ENCODE measurements around the gene CTBP2. TPM values are rescaled to one million over a fixed set of nuclear protein-coding genes. Genes with fewer than 3 reads are reported as not detected.

Gene CTBP2
- polyA plus RNA-seq, 1 experiment, result 72.9 TPM

DNA sequence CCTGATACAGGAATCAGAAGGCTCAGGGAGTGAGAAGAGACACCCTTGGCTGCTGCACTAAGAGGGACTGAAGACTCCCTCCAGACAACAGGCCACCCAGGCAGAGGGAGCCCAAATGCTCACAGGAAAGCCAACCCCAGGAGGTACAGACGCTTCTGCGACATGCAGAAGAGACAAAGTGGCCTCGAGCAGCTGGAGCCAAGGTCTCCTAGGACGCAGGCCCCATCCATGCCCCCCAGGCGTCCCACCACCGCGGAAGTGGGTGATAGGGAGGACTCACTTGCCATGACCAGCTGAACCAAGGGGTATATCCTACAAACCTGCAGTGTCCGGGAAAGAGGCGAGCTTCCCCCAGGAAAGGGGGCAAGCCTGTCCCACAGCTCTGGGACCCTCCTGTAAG lies 56.9 kb downstream of the CTBP2 start:
- CTCF ChIA-PET, result interaction anchor here (0.5 to 1.5 kb wide), 5 partner anchors 9 to 731 kb away, joined by 3 to 4 read pairs (median 3); no protein-coding TSS in a partner anchor
- Histone ChIP-seq H3K27me3 (ENCODE audit: control insufficient read depth, insufficient read depth, low read length) (no peaks in the 10 kb centered on the region), H3K4me3 (ENCODE audit: low read depth, low read length) (no peak overlapping the region), H3K36me3 (ENCODE audit: control insufficient read depth, insufficient read depth, low read length) (peaks cover 20% of the 10 kb centered on the region)
- TF ChIP-seq, protein P1, sequence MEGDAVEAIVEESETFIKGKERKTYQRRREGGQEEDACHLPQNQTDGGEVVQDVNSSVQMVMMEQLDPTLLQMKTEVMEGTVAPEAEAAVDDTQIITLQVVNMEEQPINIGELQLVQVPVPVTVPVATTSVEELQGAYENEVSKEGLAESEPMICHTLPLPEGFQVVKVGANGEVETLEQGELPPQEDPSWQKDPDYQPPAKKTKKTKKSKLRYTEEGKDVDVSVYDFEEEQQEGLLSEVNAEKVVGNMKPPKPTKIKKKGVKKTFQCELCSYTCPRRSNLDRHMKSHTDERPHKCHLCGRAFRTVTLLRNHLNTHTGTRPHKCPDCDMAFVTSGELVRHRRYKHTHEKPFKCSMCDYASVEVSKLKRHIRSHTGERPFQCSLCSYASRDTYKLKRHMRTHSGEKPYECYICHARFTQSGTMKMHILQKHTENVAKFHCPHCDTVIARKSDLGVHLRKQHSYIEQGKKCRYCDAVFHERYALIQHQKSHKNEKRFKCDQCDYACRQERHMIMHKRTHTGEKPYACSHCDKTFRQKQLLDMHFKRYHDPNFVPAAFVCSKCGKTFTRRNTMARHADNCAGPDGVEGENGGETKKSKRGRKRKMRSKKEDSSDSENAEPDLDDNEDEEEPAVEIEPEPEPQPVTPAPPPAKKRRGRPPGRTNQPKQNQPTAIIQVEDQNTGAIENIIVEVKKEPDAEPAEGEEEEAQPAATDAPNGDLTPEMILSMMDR (IDR thresholded peaks at IDR 0.05; ENCODE audit: insufficient read depth, low read depth, low read length), result no peak
- DNase-seq (ENCODE audit: low read depth), result no peak
- POLR2A ChIA-PET, result no interaction called here

DNA sequence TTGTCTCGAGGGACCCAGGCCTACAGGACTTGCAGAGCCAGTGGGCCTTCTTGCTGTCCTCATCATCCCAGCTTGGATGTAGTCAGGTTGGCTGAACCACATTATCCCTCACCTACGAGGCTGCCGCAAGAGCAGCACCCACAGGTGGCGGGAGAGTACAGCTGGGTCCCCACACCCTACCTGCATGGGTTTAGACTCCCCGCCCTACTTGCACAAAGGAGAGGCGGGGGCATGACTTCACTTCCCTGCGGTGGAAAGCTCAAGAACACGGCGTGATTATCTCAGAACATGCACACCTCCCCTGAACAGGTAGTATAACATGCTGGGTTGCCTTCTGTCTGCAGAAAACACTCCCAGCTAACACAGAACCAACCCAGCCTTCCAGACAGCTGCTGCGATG lies 57.5 kb downstream of the CTBP2 start:
- H3K36me3 ChIP-seq (ENCODE audit: control insufficient read depth, insufficient read depth, low read length), result peaks cover 20% of the 10 kb centered on the region
- DNase-seq (ENCODE audit: low read depth), result no peak
- H3K27me3 ChIP-seq (ENCODE audit: control insufficient read depth, insufficient read depth, low read length), result no peaks in the 10 kb centered on the region
- H3K4me3 ChIP-seq (ENCODE audit: low read depth, low read length), result no peak overlapping the region
- POLR2A ChIA-PET, result interaction anchor here (0.5 kb wide), 1 partner anchor 10 kb away, joined by 4 read pairs; no protein-coding TSS in a partner anchor
- CTCF ChIA-PET, result interaction anchor here (0.5 to 1.5 kb wide), 3 partner anchors 53 to 732 kb away, joined by 3 to 4 read pairs (median 3); no protein-coding TSS in a partner anchor
- TF ChIP-seq, protein P1 (IDR thresholded peaks at IDR 0.05; ENCODE audit: insufficient read depth, low read depth, low read length), result no peak

DNA sequence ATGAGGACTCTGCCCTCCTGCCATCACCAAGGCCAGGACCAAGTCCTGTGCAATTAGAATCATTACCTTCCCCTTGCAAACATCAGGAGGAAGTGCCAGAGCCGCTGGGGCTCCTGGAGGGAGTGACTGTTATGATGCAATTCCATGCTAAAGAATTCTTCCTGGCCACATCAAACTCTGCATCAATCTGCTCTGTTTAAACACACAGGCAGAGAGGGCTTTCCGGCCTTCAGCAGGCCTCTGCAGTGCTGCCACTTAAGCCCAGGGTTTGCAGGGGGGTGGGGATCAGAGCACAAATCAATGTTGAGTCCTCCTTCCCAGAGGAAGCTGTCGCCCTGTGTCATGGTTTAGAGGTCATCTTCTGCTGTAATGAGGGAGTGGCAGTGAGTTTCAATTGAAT lies 58.1 kb downstream of the CTBP2 start:
- Histone ChIP-seq H3K27me3 (ENCODE audit: control insufficient read depth, insufficient read depth, low read length) (no peaks in the 10 kb centered on the region), H3K4me3 (ENCODE audit: low read depth, low read length) (no peak overlapping the region), H3K36me3 (ENCODE audit: control insufficient read depth, insufficient read depth, low read length) (peaks cover 19% of the 10 kb centered on the region)
- CTCF ChIA-PET, result interaction anchor here (0.9 kb wide), 1 partner anchor 712 kb away, joined by 3 read pairs; no protein-coding TSS in a partner anchor
- POLR2A ChIA-PET, result no interaction called here
- DNase-seq (ENCODE audit: low read depth), result no peak
- TF ChIP-seq, protein P1 (IDR thresholded peaks at IDR 0.05; ENCODE audit: insufficient read depth, low read depth, low read length), result no peak

DNA sequence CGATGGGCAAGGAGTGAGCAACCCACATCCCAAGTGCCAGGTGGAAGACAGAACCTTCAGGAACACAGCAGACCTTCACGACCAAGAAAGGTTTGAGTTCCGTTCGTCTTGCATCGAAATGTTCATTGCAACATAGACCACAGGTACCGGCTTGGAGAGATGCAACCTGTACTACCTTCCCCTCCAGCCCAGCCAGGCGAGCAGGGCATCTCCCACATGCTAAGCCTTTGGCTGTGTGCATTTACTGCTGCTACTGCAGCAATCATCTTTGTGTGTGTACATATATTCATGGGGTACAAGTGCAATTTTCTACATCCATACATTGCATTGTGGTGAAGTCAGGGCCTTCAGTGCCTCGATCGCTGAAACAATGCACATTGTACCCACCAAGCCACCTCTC lies 58.8 kb downstream of the CTBP2 start:
- no peak for DNase-seq (ENCODE audit: low read depth)
- ChIA-PET CTCF (no interaction called here), POLR2A (no interaction called here)
- H3K27me3 ChIP-seq (ENCODE audit: control insufficient read depth, insufficient read depth, low read length), result no peaks in the 10 kb centered on the region
- TF ChIP-seq, protein P1 (IDR thresholded peaks at IDR 0.05; ENCODE audit: insufficient read depth, low read depth, low read length), result no peak
- no peak overlapping the region for H3K4me3 ChIP-seq (ENCODE audit: low read depth, low read length)
- H3K36me3 ChIP-seq (ENCODE audit: control insufficient read depth, insufficient read depth, low read length), result peaks cover 14% of the 10 kb centered on the region

DNA sequence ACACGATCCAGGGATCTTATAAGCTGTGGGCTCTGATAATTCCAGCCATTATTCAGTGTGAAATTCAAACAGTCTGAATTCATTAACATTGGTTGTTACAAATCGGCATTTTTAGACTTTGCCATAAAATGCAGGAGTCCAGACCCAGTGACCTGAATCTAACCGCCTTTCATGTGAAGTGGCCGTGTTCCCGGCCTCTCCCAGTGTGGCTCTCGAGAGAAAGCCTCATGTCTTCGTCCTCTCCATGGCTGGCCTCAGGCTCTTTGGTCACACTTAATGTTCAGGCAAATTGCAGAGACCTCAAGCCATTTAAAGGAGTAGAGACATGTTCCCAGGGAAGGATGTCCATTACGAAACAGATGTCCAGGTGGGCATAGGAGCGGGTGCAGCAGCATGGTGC lies 59.3 kb downstream of the CTBP2 start:
- CTCF ChIA-PET, result no interaction called here
- peaks cover 10% of the 10 kb centered on the region for H3K36me3 ChIP-seq (ENCODE audit: control insufficient read depth, insufficient read depth, low read length)
- TF ChIP-seq, protein P1 (IDR thresholded peaks at IDR 0.05; ENCODE audit: insufficient read depth, low read depth, low read length), result no peak
- DNase-seq (ENCODE audit: low read depth), result no peak
- H3K4me3 ChIP-seq (ENCODE audit: low read depth, low read length), result no peak overlapping the region
- POLR2A ChIA-PET, result no interaction called here
- H3K27me3 ChIP-seq (ENCODE audit: control insufficient read depth, insufficient read depth, low read length), result no peaks in the 10 kb centered on the region
